Right lobe of liver (tissue), 4 donors: Measurements from ENCODE around the gene SLC6A9.

ENCODE experiments used
- CTCF ChIP-seq, 4 donors: fragments of 200-600 bp in 3 of 4; fragments of 450-650 bp in 1 of 4; IDR thresholded peaks; one replicate each; pipeline versions ENCODE4 v1.5.1 to v1.8.0; 2016 to 2022; ENCODE audit warnings: antibody characterized with exemption in 4 of 4, mild to moderate bottlenecking in 2 of 4
- POLR2A ChIP-seq: fragments of 450-650 bp; IDR thresholded peaks from one replicate; pipeline ENCODE4 v1.6.1; 2017; ENCODE audit warnings: antibody characterized with exemption, mild to moderate bottlenecking
- donor health status: DM: no; HTN: no; CAD: no.
- donor health status: DM: no; HTN: no; CAD: no.
- donor health status: DM: no; HTN: yes; CAD: no.

GRCh38 chr1:44029260-44029910, 1.9 kb downstream of the SLC6A9 start:
- TF ChIP-seq CTCF (IDR thresholded peaks at IDR 0.05): no peak
- TF ChIP-seq POLR2A: no peak
